Stimulated activated CD8-positive, alpha-beta memory T cell treated with anti-CD3 and anti-CD28 coated beads, Interleukin-4, amount 100 ng/mL, for 24 hours (primary cell): ENCODE results near the gene POLR2L.
A peak's percentile ranks its signal among the peaks of the same experiment; 100 is the strongest.

ENCODE experiments used
- DNase-seq: peaks from one replicate; pipeline ENCODE4 v3.0.0-alpha.2; 2020; ENCODE audit warnings: low read depth

POLR2L gene

DNA sequence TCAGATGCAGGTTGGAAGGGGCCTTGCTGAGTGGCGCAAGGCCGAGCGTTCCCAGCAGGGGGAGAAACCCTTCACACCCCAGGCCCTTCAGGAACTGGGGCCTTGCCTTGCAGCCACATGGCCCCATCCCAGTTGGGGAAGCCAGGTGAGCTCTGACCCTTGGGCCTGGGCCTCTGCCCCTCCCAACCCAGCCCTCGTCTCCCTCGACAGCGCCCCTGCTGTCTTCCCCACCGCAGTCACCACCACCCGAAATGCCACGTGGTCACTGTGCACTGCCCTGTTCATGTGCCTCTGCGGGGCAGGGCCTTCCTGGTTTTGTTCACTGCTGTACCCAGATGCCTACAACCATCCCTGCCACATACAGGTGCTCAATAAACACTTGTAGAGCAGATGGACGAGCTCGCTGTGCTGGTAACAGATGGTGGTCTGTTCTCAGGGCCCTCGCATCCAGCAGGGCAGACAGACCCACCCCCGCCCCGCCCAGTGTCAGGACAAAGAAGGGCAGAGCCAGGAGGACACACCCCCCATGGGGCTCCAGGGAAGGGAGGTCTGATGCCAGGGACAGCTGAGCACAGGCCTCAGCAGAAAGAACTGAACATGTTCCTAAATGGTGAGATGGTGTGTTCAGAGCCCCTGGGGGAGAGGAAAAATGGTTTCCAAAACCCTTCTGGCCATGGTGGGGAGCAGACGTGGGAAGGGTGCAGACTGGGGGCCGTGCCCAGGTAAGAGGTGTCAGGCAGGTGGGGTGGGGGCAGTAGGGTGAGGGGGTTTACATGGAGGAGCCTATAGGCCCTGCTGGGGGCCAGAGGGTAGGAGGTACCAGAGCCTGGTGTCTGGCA is 3.7 kb downstream of the POLR2L start:
- DNase-seq: no peak

DNA sequence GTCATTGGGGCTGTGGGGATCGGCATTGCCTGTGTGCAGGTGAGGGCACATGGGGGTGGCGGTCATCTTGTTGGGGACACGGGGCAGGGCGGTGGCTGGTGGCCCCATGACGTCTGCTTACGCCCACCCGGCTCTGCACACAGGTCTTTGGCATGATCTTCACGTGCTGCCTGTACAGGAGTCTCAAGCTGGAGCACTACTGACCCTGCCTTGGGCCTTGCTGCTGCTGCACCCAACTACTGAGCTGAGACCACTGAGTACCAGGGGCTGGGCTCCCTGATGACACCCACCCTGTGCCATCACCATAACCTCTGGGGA is 4.4 kb downstream of the POLR2L start:
- no peak for DNase-seq

- DNase-seq: no peak
Measured at GRCh38 chr11:837189-837989, 4.9 kb downstream of the POLR2L start.

GRCh38 chr11:836700-837099 is 5.6 kb downstream of the POLR2L start:
- no peak for DNase-seq

DNA sequence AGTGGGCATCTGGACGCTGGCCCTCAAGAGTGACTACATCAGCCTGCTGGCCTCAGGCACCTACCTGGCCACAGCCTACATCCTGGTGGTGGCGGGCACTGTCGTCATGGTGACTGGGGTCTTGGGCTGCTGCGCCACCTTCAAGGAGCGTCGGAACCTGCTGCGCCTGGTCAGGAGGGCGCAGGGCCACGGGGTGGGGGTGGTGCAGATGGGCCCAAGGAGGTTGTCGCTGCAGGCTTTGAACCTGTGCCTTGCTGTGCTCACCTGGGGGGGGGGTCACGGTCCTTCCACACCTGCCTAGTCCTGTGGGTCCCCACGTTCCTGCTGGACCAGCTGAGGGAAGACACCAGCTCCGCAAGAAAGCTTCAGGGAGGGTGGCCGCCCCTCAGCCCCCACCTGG is 6.1 kb downstream of the POLR2L start:
- no peak for DNase-seq

- no peak for DNase-seq
Measured at GRCh38 chr11:834371-835316, 7.7 kb downstream of the POLR2L start.

DNA sequence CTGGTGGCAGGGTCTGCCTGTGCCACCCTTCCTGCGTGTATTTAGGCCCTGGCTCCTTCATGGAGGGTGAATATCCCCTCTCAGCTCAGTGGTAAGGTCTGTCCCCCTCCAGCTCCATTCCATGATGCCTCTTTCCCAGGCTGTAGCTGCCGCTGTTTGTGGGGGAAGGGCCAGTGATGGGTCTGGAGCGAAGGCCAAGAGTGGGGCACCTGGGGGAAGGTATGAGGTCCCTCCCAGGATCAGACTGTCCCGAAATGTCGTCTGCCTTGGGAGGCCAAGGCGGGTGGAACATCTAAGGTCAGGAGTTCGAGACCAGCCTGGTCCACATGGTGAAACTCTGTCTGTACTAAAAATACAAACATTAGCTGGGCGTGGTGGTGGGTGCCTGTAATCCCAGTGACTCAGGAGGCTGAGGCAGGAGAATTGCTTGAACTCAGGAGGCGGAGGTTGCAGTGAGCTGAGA is 8.4 kb downstream of the POLR2L start:
- DNase-seq: no peak

GRCh38 chr11:833114-833791 is 9.1 kb downstream of the POLR2L start:
- no peak for DNase-seq

- DNase-seq: no peak
Measured at GRCh38 chr11:832529-833113, 9.7 kb downstream of the POLR2L start, which contains the start of gene CD151. Gene CD151, plus strand, starts transcription at chr11:832952. Its CDS starts 3,118 bp downstream, at chr11:836070.

DNA sequence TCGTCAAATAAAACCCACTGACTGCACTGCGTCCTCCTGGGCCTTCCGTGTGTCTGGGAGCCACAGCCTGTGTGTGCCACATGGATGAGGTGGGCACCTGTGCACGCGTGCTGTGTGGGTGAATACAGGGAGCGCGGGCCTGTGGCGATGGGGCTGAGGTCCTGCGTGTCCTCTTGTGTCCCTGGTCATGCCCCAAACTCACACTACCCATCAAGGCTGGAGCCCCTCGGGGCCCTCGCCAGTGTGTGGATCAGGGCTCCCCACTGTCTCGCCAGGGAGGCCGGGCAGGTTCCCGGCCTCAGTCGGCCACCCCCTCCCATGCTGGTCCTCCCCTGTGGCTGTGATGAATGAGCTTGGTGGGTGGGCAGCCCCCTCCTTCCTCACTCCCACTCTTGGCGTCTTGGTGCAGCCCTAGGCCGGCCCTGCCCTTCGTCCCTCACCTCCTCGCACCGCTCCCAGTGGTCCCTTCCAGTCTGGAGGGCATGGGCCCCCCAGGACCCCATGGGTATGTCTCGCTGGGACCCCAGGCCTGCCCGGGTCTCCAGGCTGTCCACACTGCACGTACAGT is 10.3 kb downstream of the POLR2L start:
- DNase-seq: no peak

- no peak for DNase-seq
Measured at GRCh38 chr11:831118-831864, 11.0 kb downstream of the POLR2L start.

GRCh38 chr11:830295-831117 is 11.8 kb downstream of the POLR2L start:
- peak; percentile 64 for DNase-seq

DNA sequence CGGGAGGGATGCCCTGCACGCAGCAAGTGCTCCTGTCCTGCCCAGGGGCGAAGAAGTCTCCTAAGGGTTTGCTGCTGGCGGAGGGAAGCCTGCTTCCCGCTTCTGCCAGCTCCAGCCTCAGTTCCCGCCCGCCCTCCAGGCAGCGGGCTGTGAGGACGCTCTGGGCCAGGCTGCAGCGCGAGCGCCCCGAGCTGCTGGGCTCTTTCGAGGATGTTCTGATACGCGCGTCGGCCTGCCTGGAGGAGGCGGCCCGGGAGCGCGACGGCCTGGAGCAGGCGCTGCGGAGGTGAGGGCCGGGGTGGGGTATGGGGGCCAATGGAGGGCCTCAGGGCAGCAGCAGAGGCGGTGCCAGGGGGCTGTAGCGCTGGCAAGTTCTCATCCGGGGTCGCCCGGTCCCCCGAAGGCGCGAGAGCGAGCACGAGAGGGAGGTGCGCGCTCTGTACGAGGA is 12.5 kb downstream of the POLR2L start:
- no peak for DNase-seq

DNA sequence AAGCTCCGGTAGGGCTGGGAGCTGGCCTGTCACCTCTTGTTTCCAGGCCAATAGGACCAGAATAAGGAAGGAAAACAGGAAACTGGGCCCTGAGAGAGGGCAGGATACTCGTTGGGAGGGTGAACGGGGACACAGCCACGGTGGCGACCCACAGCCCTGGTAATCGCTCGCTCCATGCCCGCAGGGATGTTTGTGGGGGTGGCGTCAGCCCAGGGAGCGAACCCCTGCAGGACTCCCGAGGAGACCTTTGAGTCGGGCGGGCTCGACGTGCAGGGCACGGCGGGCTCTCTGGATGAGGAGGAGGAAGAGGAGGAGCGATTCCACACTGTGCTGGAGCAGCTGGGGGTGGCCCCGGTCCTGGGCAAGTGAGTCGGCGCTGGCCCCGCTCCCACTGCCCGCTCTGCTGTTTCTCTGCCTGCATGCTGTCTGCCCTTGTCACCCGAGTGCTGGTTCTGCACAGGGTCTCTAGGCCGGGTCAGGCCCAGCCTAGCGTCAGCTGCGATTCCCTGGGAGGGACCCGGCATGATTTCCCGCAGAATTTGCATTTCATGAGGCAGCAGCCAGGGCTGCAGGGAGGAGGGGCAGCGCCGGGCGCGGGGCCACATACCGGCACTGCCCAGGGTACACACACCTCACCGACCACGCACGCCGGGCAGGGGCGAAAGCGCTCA is 13.0 kb downstream of the POLR2L start:
- DNase-seq: no peak

GRCh38 chr11:828506-829175 is 13.7 kb downstream of the POLR2L start:
- no peak for DNase-seq

DNA sequence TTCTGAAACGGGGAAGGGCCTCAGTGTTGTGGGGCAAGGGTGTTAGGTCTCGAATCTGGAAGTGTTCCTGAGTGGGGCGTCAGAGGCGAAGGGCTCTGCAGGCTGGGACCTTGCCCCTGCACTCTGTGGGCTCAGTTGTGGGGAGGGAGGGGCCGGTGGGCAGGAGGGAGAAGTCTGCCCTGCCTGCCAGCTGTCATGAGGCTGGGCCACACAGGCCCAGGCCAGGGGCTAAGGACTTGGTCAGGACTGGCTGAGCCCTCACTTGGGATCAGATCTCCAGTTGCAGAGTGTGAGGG is 14.5 kb downstream of the POLR2L start, which contains the start of gene CRACR2B:
CRACR2B (plus strand) TSS at position 23 of the 296 bp plus-strand sequence. CDS start 689 bp downstream, outside the sequence.
- DNase-seq: no peak

DNA sequence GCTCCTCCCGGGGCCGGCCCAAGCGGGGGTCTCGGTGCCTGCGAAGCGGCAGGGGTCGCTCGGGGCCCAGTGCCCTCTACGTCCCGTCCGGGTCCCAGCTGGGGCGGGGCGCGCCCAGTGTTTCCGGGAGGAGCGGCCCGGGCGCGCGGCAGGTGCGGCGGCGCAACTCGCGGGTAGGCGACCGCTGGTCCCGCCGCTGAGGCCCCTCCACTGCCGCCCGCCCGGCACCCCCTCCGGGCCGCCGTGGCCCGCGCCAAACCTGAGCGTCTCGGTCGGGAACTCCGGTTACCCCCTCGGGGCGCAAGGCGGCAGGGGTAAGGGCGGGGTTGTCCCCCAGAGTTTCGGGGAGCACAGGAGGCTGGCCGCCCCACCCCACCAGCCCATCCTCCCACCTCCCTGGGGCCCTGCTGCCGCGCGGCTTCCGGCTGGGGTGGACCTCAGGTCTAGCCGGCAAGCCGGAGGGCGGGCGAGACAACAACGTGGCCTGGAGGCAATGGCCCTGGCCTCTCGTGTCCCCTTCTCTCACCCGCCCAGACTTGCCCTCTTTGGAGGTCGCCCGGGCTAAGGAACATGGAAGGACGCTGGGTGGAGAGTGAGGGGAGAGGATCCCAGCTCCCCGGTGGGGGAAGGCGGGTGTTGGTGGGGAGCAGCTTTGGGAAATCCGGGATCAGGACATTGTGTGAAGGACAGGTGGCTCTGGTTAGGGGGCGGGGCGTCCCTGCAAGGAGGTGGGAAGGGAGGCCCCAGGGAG is 15.0 kb downstream of the POLR2L start:
- DNase-seq: no peak
